Measurements from ENCODE around the gene ECD.

The ECD gene

GRCh38 chr10:73099141-73099540 lies 68.7 kb downstream of the ECD start:
- no peak for DNase-seq (ENCODE audit: low read depth in 2 of 3, low spot score in 2 of 3)

GRCh38 chr10:73097305-73097670 lies 70.5 kb downstream of the ECD start:
- DNase-seq (ENCODE audit: low read depth in 2 of 3, low spot score in 2 of 3), result no peak

GRCh38 chr10:73096449-73097304 lies 71.1 kb downstream of the ECD start, which contains the start of gene P4HA1:
Gene P4HA1, minus strand, starts transcription at chr10:73096866. Its CDS starts 21,983 bp downstream, at chr10:73074883.
- peak; percentile 97 to 100 (median 98) for DNase-seq (ENCODE audit: low read depth in 2 of 3, low spot score in 2 of 3)

GRCh38 chr10:73096041-73096448 lies 71.8 kb downstream of the ECD start:
- peak; percentile 38 to 52 (median 48) for DNase-seq (ENCODE audit: low read depth in 2 of 3, low spot score in 2 of 3)

- peak in 1 of 3 experiments; percentile 11 for DNase-seq (ENCODE audit: low read depth in 2 of 3, low spot score in 2 of 3)
Observed at GRCh38 chr10:73095481-73096021, 72.3 kb downstream of the ECD start.

GRCh38 chr10:73094986-73095480 lies 72.8 kb downstream of the ECD start:
- DNase-seq (ENCODE audit: low read depth in 2 of 3, low spot score in 2 of 3), result no peak

- no peak for DNase-seq (ENCODE audit: low read depth in 2 of 3, low spot score in 2 of 3)
Observed at GRCh38 chr10:73093922-73094850, 73.6 kb downstream of the ECD start.

GRCh38 chr10:73092830-73093229 lies 75.0 kb downstream of the ECD start:
- no peak for DNase-seq (ENCODE audit: low read depth in 2 of 3, low spot score in 2 of 3)

GRCh38 chr10:73088304-73088703 lies 79.5 kb downstream of the ECD start:
- no peak for DNase-seq (ENCODE audit: low read depth in 2 of 3, low spot score in 2 of 3)

- no peak for DNase-seq (ENCODE audit: low read depth in 2 of 3, low spot score in 2 of 3)
Observed at GRCh38 chr10:73086816-73087215, 81.0 kb downstream of the ECD start.

- DNase-seq (ENCODE audit: low read depth in 2 of 3, low spot score in 2 of 3), result no peak
Observed at GRCh38 chr10:73084209-73084608, 83.6 kb downstream of the ECD start.

Measured in activated CD8-positive, alpha-beta memory T cell treated with anti-CD3 and anti-CD28 coated beads for 48 hours (primary cell).